Colonic mucosa (tissue), 4 donors: ENCODE results near the gene NCR2. TPM values are rescaled to one million over a fixed set of nuclear protein-coding genes. Genes with fewer than 3 reads are reported as not detected.

ENCODE experiments used
- DNase-seq: peaks from one replicate; pipeline ENCODE4 v3.0.0-alpha.2; 2020
- H3K27ac ChIP-seq: fragments of 200-600 bp; one replicate; pipeline ENCODE4 v1.8.0; 2021
- H3K27me3 ChIP-seq: fragments of 200-600 bp; one replicate; pipeline ENCODE4 v1.8.0; 2021
- H3K36me3 ChIP-seq: fragments of 200-600 bp; one replicate; pipeline ENCODE4 v1.8.0; 2021
- H3K4me1 ChIP-seq: fragments of 200-600 bp; one replicate; pipeline ENCODE4 v1.8.0; 2021; ENCODE audit warnings: mild to moderate bottlenecking
- H3K4me3 ChIP-seq: fragments of 200-600 bp; one replicate; pipeline ENCODE4 v1.8.0; 2021
- H3K9ac ChIP-seq, 2 donors: one replicate each; pipeline ENCODE4 v1.7.0; 2013; ENCODE audit warnings: control low read depth in 2 of 2, low read depth in 2 of 2, low read length in 2 of 2
- H3K9me3 ChIP-seq: fragments of 200-600 bp; one replicate; pipeline ENCODE4 v1.8.0; 2021
- intact Hi-C: fragments of 100-400 bp; cut with DNase I; formaldehyde crosslinking; loops from one replicate; pipeline ENCODE4 v1.14.1; 2022
- total RNA-seq, 2 donors: library from RNA; stranded (reverse); fragmentation: NEBNext Ultra II Directional in 1 of 2; extraction: Animal tissue kit (Norgen Biotek cat#: 25700) in 1 of 2; gene quantifications; one replicate each; pipeline ENCODE4 v1.2.1, GENCODE V29; 2021
- TF ChIP-seq, protein P1 (sequence below): fragments of 200-600 bp; IDR thresholded peaks from one replicate; pipeline ENCODE4 v1.8.0; 2022; ENCODE audit warnings: antibody characterized with exemption, mild to moderate bottlenecking
- donor health status: healthy.
- donor health status: DM: no; HTN: no; CAD: no.
- donor health status: DM: no; HTN: no; CAD: no.

NCR2 gene, protein sequence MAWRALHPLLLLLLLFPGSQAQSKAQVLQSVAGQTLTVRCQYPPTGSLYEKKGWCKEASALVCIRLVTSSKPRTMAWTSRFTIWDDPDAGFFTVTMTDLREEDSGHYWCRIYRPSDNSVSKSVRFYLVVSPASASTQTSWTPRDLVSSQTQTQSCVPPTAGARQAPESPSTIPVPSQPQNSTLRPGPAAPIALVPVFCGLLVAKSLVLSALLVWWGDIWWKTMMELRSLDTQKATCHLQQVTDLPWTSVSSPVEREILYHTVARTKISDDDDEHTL
- total RNA-seq, result not detected

GRCh38 chr6:41335296-41335695, at the start of gene NCR2:
TSS of gene NCR2 (plus strand) at chr6:41335608. CDS start at chr6:41335877, 269 bp downstream.
- no peak within 1 kb of the TSS for H3K27ac ChIP-seq
- no peak within 1 kb of the TSS for H3K4me3 ChIP-seq
- no peak within 1 kb of the TSS for H3K9ac ChIP-seq
- H3K36me3 ChIP-seq, result no peaks in the 10 kb centered on the region
- TF ChIP-seq, protein P1, sequence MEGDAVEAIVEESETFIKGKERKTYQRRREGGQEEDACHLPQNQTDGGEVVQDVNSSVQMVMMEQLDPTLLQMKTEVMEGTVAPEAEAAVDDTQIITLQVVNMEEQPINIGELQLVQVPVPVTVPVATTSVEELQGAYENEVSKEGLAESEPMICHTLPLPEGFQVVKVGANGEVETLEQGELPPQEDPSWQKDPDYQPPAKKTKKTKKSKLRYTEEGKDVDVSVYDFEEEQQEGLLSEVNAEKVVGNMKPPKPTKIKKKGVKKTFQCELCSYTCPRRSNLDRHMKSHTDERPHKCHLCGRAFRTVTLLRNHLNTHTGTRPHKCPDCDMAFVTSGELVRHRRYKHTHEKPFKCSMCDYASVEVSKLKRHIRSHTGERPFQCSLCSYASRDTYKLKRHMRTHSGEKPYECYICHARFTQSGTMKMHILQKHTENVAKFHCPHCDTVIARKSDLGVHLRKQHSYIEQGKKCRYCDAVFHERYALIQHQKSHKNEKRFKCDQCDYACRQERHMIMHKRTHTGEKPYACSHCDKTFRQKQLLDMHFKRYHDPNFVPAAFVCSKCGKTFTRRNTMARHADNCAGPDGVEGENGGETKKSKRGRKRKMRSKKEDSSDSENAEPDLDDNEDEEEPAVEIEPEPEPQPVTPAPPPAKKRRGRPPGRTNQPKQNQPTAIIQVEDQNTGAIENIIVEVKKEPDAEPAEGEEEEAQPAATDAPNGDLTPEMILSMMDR, result no peak
- no peaks in the 10 kb centered on the region for H3K4me1 ChIP-seq
- no peaks in the 10 kb centered on the region for H3K27me3 ChIP-seq
- intact Hi-C loops, result no loop called here
- H3K9me3 ChIP-seq, result no peaks in the 10 kb centered on the region
- no peak for DNase-seq

GRCh38 chr6:41286544-41287346, 48.7 kb upstream of the NCR2 start, which contains the start of gene TREM1:
TSS of gene TREM1 (minus strand) at chr6:41286682. CDS start at chr6:41286655, 27 bp downstream.
- no peaks in the 10 kb centered on the region for H3K36me3 ChIP-seq
- H3K4me1 ChIP-seq, result no peaks in the 10 kb centered on the region
- H3K27me3 ChIP-seq, result no peaks in the 10 kb centered on the region
- intact Hi-C loops, result no loop called here
- no peaks in the 10 kb centered on the region for H3K9me3 ChIP-seq
- no peak within 1 kb of the TSS for H3K27ac ChIP-seq
- H3K4me3 ChIP-seq, result no peak within 1 kb of the TSS
- H3K9ac ChIP-seq, result no peak within 1 kb of the TSS
- TF ChIP-seq, protein P1, result no peak
- DNase-seq, result no peak

DNA sequence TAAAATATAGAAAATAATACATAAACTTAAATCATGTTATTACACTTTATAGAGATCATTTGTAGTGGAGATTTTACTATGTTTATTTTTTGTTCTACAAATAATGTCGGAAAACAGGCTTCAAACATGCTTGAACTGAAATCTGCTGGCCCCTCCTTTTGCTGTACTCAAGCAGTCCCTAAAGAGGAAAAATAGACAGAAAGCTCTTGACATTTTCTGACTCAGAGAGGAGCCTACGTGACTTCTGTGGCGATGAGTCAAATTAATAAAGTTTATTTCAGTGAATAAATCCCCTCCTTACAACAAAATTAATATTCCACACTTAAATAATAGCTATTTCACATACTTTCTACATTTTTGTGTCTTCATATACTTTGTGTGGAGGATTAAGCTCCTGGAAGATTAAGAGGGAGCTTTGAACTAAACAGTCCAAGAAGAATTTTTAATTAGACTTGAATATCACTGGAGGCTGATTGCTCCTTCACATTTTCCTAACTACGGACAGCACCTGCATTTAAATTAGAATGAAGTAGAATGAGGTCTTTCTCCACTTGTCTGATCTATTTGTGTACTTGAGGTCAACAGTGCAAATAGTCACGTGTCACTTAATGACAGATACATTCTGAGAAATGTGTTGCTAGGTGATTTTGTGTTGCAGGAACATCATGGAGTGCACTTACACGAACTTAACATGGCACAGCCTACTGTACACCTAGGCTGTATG, 47.2 kb upstream of the NCR2 start:
- H3K4me1 ChIP-seq, result no peaks in the 10 kb centered on the region
- intact Hi-C loops, result no loop called here
- H3K36me3 ChIP-seq, result no peaks in the 10 kb centered on the region
- H3K9ac ChIP-seq, result no peak overlapping the region
- TF ChIP-seq, protein P1, result no peak
- H3K27me3 ChIP-seq, result no peaks in the 10 kb centered on the region
- H3K9me3 ChIP-seq, result no peaks in the 10 kb centered on the region
- no peak overlapping the region for H3K4me3 ChIP-seq
- H3K27ac ChIP-seq, result no peak overlapping the region
- DNase-seq, result no peak

DNA sequence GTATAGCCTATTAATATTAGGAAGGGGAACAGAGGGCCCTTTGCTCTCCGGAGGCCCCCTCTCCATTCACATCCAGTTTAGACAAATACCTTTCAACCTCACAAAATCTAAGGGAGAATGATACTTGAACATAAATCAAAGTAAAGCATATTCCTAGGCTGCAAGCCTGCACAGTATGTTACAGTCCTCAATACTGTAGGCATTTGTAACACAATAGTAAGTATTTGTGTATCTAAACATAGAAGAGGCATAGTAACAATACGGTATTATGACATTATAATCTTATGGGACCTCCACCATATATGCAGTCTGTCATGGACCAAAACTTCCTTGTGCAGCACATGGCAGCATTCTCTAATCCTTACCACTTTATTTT, 46.7 kb upstream of the NCR2 start:
- no peaks in the 10 kb centered on the region for H3K4me1 ChIP-seq
- no peak overlapping the region for H3K27ac ChIP-seq
- DNase-seq, result no peak
- no peaks in the 10 kb centered on the region for H3K36me3 ChIP-seq
- no peaks in the 10 kb centered on the region for H3K27me3 ChIP-seq
- intact Hi-C loops, result no loop called here
- no peaks in the 10 kb centered on the region for H3K9me3 ChIP-seq
- TF ChIP-seq, protein P1, result no peak
- no peak overlapping the region for H3K9ac ChIP-seq
- no peak overlapping the region for H3K4me3 ChIP-seq

DNA sequence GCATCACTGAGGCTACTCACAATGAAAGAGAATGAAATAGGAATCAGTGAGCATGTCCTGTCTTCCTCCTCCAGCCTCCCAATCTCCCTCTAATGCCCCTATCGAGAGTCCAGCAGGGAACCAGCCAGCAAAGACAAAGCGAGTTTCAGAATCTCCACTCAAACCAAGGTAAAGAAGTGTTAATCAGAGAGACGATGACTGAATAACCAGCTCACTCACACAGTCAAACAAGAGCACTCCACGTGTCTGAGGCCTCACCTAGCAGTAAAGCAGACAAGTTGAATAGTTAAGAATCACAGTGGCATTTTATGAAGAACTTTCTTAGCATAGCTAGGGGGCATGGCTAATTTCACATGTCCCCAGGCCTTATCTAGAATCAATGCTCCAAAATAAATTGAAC, 45.6 kb upstream of the NCR2 start:
- Histone ChIP-seq H3K9me3 (no peaks in the 10 kb centered on the region), H3K27ac (no peak overlapping the region), H3K4me1 (no peaks in the 10 kb centered on the region), H3K27me3 (no peaks in the 10 kb centered on the region), H3K36me3 (no peaks in the 10 kb centered on the region), H3K9ac (no peak overlapping the region), H3K4me3 (no peak overlapping the region)
- TF ChIP-seq, protein P1, result no peak
- no peak for DNase-seq
- intact Hi-C loops, result no loop called here
